Adrenal gland (tissue), 12 donors: ENCODE data around the gene ARPC4. TPM values are rescaled to one million over a fixed set of nuclear protein-coding genes. Genes with fewer than 3 reads are reported as not detected.

Source experiments
- DNase-seq, 7 donors: peaks; one replicate each; pipeline ENCODE4 v3.0.0-alpha.2; 2019 to 2020
- H3K27ac ChIP-seq, 5 donors: fragments of 200-600 bp; sonication (generic) in 4 of 5; 1 replicate in 3 of 5; 2 replicates in 2 of 5; pipeline versions ENCODE4 v1.5.1 to v1.8.0; 2016 to 2020; ENCODE audit warnings: mild to moderate bottlenecking in 1 of 5
- H3K27me3 ChIP-seq: fragments of 200-600 bp; 2 replicates; pipeline ENCODE4 v1.8.0; 2021
- H3K36me3 ChIP-seq, 2 donors: fragments of 200-600 bp; replicated peaks in 1 of 2; 1 replicate in 1 of 2; 2 replicates in 1 of 2; pipeline versions ENCODE4 v1.5.1 to v1.8.0; 2018 to 2022
- H3K4me1 ChIP-seq, 2 donors: fragments of 200-600 bp; replicated peaks in 1 of 2; 1 replicate in 1 of 2; 2 replicates in 1 of 2; pipeline versions ENCODE4 v1.5.1 to v1.8.0; 2018 to 2021
- H3K4me3 ChIP-seq, 4 donors: fragments of 200-600 bp; sonication (generic) in 3 of 4; one replicate each; pipeline ENCODE4 v1.5.1; 2016 to 2018
- H3K9me3 ChIP-seq, 3 donors: fragments of 200-600 bp; sonication (generic) in 1 of 3; replicated peaks in 1 of 3; 1 replicate in 2 of 3; 2 replicates in 1 of 3; pipeline versions ENCODE4 v1.5.1 to v1.8.0; 2016 to 2021
- POLR2A ChIP-seq, 2 donors: fragments of 450-650 bp; IDR thresholded peaks; one replicate each; pipeline ENCODE4 v1.6.1; 2017; ENCODE audit warnings: antibody characterized with exemption in 2 of 2, mild to moderate bottlenecking in 2 of 2, moderate library complexity in 1 of 2
- WGBS, 4 donors: extraction: QIAGEN DNeasy Blood & Tissue Kit in 2 of 4; methylation state at CpG; one replicate each; pipeline versions ENCODE4 v1.1.5 to v1.1.7; 2013 to 2017; 5-methylcytosine and 5-hydroxymethylcytosine counted together
- intact Hi-C, 2 donors: fragments of 100-400 bp; cut with DNase I; formaldehyde crosslinking; loops; one replicate each; pipeline versions ENCODE4 v1.14.1 to v1.15.0; 2022 to 2023
- polyA plus RNA-seq, 3 donors: library from polyadenylated mRNA; stranded (reverse); fragments of 200-250 nt in 2 of 3; fragments of 350-450 nt in 1 of 3; fragmentation: Illumina TruSeq in 1 of 3; extraction: RNeasy Lipid Tissue Mini Kit (QIAGEN cat#74804) in 1 of 3; gene quantifications; one replicate each; pipeline ENCODE4 v1.2.3, GENCODE V29; 2013 to 2014
- total RNA-seq, 9 donors: library from RNA; depleted of rRNA in 4 of 9; stranded (reverse); fragments of >200 nt in 4 of 9; fragments of 120-200 nt in 1 of 9; fragmentation: NEBNext Ultra II Directional in 1 of 9; extraction: Animal tissue kit (Norgen Biotek cat#: 25700) in 1 of 9; gene quantifications; one replicate each; pipeline versions ENCODE4 v1.1.0 to v1.2.4, GENCODE V29; 2013 to 2023
- TF ChIP-seq, protein P1 (sequence below), 6 experiments: fragments of 450-650 bp in 4 of 6; fragments of 200-600 bp in 2 of 6; sonication (generic) in 1 of 6; IDR thresholded peaks; 1 replicate in 5 of 6; 2 replicates in 1 of 6; pipeline versions ENCODE4 v1.5.1 to v1.8.0; 2016 to 2021; ENCODE audit warnings: antibody characterized with exemption in 6 of 6, mild to moderate bottlenecking in 2 of 6, moderate library complexity in 1 of 6
- donor health status: healthy with polysubstance abuse.
- donor health status: Bipolar disorder and iron deficiency.
- donor health status: DM: yes; HTN: yes; CAD: no.
- donor health status: DM: no; HTN: no; CAD: no.
- donor health status: DM: no; HTN: no; CAD: no.
- donor health status: DM: yes; HTN: yes; CAD: no.

The ARPC4 gene
- total and polyA plus RNA-seq, 12 donors = 75.8 to 249 (median 176) TPM

DNA sequence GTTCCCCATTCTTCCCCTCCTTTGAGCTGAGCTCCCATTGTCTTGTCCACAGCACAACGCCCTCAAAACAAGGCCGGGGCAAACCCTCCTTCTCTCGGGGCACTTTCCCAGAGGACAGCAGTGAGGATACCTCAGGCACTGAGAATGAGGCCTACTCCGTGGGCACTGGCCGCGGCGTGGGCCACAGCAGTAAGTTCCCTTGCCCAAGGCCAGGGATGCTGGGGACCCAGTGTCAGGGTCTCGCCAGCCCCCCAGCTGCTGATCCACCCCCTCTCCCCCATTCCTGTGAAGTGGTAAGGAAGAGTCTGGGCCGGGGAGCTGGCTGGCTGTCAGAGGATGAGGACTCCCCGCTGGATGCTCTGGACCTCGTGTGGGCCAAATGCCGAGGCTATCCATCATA is 47.4 kb upstream of the ARPC4 start:
- Histone ChIP-seq H3K9me3 (no peaks in the 10 kb centered on the region), H3K4me1 (peaks cover 9 to 11% of the 10 kb centered on the region in 2 donors), H3K27me3 (no peaks in the 10 kb centered on the region), H3K36me3 (peaks cover 0 to 75% of the 10 kb centered on the region in 2 donors), H3K27ac (no peak overlapping the region), H3K4me3 (no peak overlapping the region)
- WGBS, 4 donors = 89 to 94% (median 90%) methylated on average over 3 to 12 of the region's 12 CpGs
- intact Hi-C loops = no loop called here
- DNase-seq = no peak
- TF ChIP-seq POLR2A (IDR thresholded peaks at IDR 0.05) = no peak
- TF ChIP-seq, protein P1, sequence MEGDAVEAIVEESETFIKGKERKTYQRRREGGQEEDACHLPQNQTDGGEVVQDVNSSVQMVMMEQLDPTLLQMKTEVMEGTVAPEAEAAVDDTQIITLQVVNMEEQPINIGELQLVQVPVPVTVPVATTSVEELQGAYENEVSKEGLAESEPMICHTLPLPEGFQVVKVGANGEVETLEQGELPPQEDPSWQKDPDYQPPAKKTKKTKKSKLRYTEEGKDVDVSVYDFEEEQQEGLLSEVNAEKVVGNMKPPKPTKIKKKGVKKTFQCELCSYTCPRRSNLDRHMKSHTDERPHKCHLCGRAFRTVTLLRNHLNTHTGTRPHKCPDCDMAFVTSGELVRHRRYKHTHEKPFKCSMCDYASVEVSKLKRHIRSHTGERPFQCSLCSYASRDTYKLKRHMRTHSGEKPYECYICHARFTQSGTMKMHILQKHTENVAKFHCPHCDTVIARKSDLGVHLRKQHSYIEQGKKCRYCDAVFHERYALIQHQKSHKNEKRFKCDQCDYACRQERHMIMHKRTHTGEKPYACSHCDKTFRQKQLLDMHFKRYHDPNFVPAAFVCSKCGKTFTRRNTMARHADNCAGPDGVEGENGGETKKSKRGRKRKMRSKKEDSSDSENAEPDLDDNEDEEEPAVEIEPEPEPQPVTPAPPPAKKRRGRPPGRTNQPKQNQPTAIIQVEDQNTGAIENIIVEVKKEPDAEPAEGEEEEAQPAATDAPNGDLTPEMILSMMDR (IDR thresholded peaks at IDR 0.05) = no peak

- TF ChIP-seq POLR2A (IDR thresholded peaks at IDR 0.05) = no peak
- TF ChIP-seq, protein P1 (IDR thresholded peaks at IDR 0.05) = no peak
- Histone ChIP-seq H3K4me3 (no peak overlapping the region), H3K4me1 (peaks cover 17 to 19% of the 10 kb centered on the region in 2 donors), H3K9me3 (no peaks in the 10 kb centered on the region), H3K36me3 (peaks cover 0 to 68% of the 10 kb centered on the region in 2 donors), H3K27me3 (no peaks in the 10 kb centered on the region), H3K27ac (no peak overlapping the region)
- 70 to 81% (median 79%) methylated on average over 3 to 5 of the region's 5 CpGs for WGBS, 4 donors
- intact Hi-C loops = no loop called here
- DNase-seq = no peak
These were observed 46.6 kb upstream of the ARPC4 start for GRCh38 chr3:9746330-9746729.

DNA sequence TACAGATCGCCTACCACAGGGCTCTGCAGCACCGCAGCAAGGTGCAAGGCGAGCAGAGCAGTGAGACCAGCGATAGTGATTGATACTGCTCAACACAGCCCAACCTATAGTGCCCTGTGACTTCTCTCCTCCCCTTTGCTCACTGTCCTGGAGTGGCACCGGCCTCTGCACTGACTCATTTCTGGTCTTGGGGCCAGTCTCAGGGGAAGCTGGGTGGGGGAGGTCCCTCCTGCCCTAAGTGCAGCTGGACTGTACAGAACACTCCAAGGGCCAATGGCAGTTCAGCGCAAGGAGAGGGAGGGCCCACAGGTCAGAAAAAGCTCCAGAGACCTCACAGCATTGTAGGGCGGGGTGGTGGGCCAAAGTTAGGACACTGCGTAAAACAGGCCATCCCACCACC is 45.6 kb upstream of the ARPC4 start:
- 83 to 100% (median 84%) methylated on average over 2 to 8 of the region's 8 CpGs for WGBS, 4 donors
- Histone ChIP-seq H3K4me3 (no peak overlapping the region), H3K36me3 (peaks cover 0 to 68% of the 10 kb centered on the region in 2 donors), H3K27ac (no peak overlapping the region), H3K9me3 (no peaks in the 10 kb centered on the region), H3K27me3 (no peaks in the 10 kb centered on the region), H3K4me1 (peaks cover 19 to 26% of the 10 kb centered on the region in 2 donors)
- peak in 1 of 2 donors; percentile 21 for TF ChIP-seq POLR2A (IDR thresholded peaks at IDR 0.05)
- TF ChIP-seq, protein P1 (IDR thresholded peaks at IDR 0.05) = no peak
- intact Hi-C loops = no loop called here
- peak in 3 of 7 donors; percentile 24 to 62 (median 35) for DNase-seq

DNA sequence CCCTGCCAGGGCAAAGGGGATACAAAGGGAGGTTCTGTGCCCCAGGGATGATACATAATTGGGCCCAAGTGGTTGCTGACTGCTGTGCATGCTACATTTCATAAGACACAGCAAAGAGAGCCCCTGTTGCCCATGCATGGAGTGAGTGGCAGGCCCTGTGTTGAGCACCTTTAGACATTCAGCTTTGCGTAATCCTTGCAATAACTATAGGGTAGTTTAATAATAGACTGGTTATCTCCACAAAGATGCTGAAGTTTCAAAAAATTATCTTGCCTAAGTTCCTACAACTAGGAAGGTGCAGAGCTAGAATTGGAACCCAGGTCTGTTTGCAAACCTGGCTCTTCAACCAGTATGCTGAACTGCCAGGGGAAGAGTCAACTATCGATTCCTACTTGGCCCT is 44.9 kb upstream of the ARPC4 start:
- Histone ChIP-seq H3K36me3 (peaks cover 0 to 68% of the 10 kb centered on the region in 2 donors), H3K27me3 (no peaks in the 10 kb centered on the region), H3K4me1 (peaks cover 19 to 26% of the 10 kb centered on the region in 2 donors), H3K27ac (no peak overlapping the region), H3K9me3 (no peaks in the 10 kb centered on the region), H3K4me3 (no peak overlapping the region)
- TF ChIP-seq, protein P1 (IDR thresholded peaks at IDR 0.05) = no peak
- TF ChIP-seq POLR2A (IDR thresholded peaks at IDR 0.05) = no peak
- DNase-seq = no peak
- WGBS, 4 donors = 92 to 100% (median 96%) methylated on average over 2 of the region's 2 CpGs
- intact Hi-C loops = no loop called here
